Stimulated activated CD8-positive, alpha-beta memory T cell treated with anti-CD3 and anti-CD28 coated beads, Interleukin-12 subunit alpha, Interleukin-12 subunit beta, amount 100 ng/mL, for 24 hours (primary cell): ENCODE measurements around the gene NTMT2.
"Not testable (repeated sequence)": the region's sequence is repeated elsewhere in the genome, so short reads cannot be mapped to it uniquely, and the experiment has no call there.

Experiments used
- DNase-seq: peaks from one replicate; pipeline ENCODE4 v3.0.0-alpha.2; 2020; ENCODE audit errors: extremely low read depth

Gene NTMT2

GRCh38 chr1:170145770-170146676, at the start of gene NTMT2:
TSS of gene NTMT2 (plus strand) at chr1:170145959. CDS start at chr1:170146108, 149 bp downstream.
- DNase-seq: no peak

- DNase-seq: no peak
Observed at GRCh38 chr1:170095976-170096748, 49.6 kb upstream of the NTMT2 start.

GRCh38 chr1:170096806-170097340, 48.9 kb upstream of the NTMT2 start:
- no peak for DNase-seq

GRCh38 chr1:170097449-170097948, 48.3 kb upstream of the NTMT2 start:
- no peak for DNase-seq

- DNase-seq: not testable (repeated sequence)
Observed at GRCh38 chr1:170113140-170113539, 32.6 kb upstream of the NTMT2 start.

GRCh38 chr1:170114906-170115305, 30.9 kb upstream of the NTMT2 start:
- no peak for DNase-seq

- DNase-seq: no peak
Observed at GRCh38 chr1:170122366-170122765, 23.4 kb upstream of the NTMT2 start.

- DNase-seq: no peak
Observed at GRCh38 chr1:170125269-170125668, 20.5 kb upstream of the NTMT2 start.

- no peak for DNase-seq
Observed at GRCh38 chr1:170126696-170127095, 19.1 kb upstream of the NTMT2 start.

GRCh38 chr1:170131450-170131849, 14.3 kb upstream of the NTMT2 start:
- no peak for DNase-seq

GRCh38 chr1:170131984-170132383, 13.8 kb upstream of the NTMT2 start:
- no peak for DNase-seq

- DNase-seq: no peak
Observed at GRCh38 chr1:170133766-170134495, 11.8 kb upstream of the NTMT2 start.

- DNase-seq: no peak
Observed at GRCh38 chr1:170134521-170134920, 11.2 kb upstream of the NTMT2 start.

GRCh38 chr1:170140371-170140770, 5.4 kb upstream of the NTMT2 start:
- no peak for DNase-seq

GRCh38 chr1:170145061-170145460, 698 bp upstream of the NTMT2 start:
- DNase-seq: no peak

- no peak for DNase-seq
Observed at GRCh38 chr1:170146720-170147263, 1.0 kb downstream of the NTMT2 start.

- no peak for DNase-seq
Observed at GRCh38 chr1:170149241-170149640, 3.5 kb downstream of the NTMT2 start.

- no peak for DNase-seq
Observed at GRCh38 chr1:170150016-170150415, 4.3 kb downstream of the NTMT2 start.

- DNase-seq: no peak
Observed at GRCh38 chr1:170150921-170151320, 5.2 kb downstream of the NTMT2 start.

- no peak for DNase-seq
Observed at GRCh38 chr1:170153417-170153816, 7.7 kb downstream of the NTMT2 start.

- DNase-seq: no peak
Observed at GRCh38 chr1:170155055-170155454, 9.3 kb downstream of the NTMT2 start.
